ENCODE results near the gene SLC35G4.

SLC35G4 gene

DNA sequence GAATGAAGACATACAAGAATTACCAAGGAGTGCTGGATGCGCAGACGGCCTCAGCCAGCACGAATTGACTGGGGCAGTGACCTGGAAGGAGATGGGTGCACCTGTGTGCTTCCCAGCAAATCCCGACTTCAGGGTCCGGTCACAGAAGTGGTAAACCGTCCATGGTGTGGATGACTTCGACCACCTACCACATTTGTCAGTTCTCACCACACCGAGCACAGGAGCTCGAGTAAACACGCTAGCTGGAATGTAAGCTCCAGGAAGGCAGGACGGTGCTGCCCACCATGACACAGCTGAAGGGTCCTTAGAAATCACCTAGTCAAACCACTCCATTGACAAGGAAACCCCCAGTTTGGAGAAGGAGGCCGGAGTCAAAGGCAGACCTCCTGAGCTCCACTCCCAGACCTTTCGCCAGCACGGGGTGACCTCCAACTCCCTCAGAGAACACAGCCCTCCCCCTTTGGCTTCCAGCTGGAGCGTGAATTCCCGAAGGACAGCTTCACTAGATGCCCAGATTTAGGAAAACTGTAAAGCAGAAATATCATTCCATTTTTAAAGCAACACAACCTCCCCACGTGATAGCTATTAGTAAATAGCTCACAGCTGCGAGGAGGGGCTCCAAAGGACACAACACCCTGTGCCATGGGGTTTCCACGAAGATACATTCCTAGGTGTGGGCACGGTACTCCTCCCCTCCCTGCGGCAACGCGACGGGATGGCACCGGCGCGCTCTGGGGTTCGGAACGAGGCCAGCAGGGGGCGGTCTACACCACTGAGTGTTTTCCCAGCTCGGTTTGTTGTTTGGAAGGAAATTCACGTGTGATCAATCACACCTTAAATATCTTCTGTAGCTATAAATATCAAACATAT lies 45.6 kb downstream of the SLC35G4 start:
- in situ Hi-C loops (cut with HindIII; ENCODE audit: low sequenced_read_pairs), result no loop called here
- peak; percentile 8 for DNase-seq (ENCODE audit: low read depth, low spot score)
- TF ChIP-seq, protein P1, sequence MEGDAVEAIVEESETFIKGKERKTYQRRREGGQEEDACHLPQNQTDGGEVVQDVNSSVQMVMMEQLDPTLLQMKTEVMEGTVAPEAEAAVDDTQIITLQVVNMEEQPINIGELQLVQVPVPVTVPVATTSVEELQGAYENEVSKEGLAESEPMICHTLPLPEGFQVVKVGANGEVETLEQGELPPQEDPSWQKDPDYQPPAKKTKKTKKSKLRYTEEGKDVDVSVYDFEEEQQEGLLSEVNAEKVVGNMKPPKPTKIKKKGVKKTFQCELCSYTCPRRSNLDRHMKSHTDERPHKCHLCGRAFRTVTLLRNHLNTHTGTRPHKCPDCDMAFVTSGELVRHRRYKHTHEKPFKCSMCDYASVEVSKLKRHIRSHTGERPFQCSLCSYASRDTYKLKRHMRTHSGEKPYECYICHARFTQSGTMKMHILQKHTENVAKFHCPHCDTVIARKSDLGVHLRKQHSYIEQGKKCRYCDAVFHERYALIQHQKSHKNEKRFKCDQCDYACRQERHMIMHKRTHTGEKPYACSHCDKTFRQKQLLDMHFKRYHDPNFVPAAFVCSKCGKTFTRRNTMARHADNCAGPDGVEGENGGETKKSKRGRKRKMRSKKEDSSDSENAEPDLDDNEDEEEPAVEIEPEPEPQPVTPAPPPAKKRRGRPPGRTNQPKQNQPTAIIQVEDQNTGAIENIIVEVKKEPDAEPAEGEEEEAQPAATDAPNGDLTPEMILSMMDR (IDR thresholded peaks at IDR 0.05; ENCODE audit: low read depth, low read length), result peak; percentile 87
- no peak overlapping the region for H3K4me3 ChIP-seq (ENCODE audit: low read depth, low read length)

DNA sequence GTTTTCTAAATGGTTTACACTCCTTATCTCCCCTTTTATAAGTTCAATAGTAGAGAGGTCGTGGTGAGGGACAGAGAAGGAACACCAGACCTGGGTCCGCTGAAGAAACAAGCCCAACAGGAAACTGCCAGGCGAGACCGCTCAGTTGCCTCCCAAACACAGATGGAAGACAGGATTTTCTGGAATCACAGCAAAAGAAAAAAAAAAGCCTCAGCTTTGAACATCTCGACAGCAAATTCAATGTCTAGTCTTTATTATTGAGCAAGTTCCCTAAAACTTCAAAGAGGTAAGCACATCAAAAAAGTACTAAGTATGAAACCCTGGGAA lies 46.2 kb downstream of the SLC35G4 start:
- no peak for DNase-seq (ENCODE audit: low read depth, low spot score)
- no peak overlapping the region for H3K4me3 ChIP-seq (ENCODE audit: low read depth, low read length)
- in situ Hi-C loops (cut with HindIII; ENCODE audit: low sequenced_read_pairs), result no loop called here
- TF ChIP-seq, protein P1 (IDR thresholded peaks at IDR 0.05; ENCODE audit: low read depth, low read length), result no peak

DNA sequence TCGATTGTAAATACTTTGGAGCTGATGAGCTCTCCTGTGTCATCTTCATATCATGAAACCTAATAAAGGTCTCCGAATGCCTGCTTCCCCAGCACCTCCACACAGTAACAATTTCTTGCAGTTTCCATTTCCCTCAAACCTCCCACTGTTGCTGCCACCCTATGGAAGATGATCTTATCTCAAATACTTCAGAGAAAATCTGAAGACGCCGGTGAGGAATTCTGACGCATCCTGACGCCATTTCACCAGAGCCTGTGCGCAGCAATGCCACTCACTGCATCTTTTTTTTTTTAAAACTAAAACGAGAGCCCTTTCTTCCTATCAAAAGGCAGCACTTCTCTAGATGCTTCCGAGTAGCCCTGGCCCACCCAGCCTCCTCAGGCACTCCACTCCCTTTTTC lies 47.8 kb downstream of the SLC35G4 start:
- TF ChIP-seq, protein P1 (IDR thresholded peaks at IDR 0.05; ENCODE audit: low read depth, low read length), result no peak
- DNase-seq (ENCODE audit: low read depth, low spot score), result no peak
- no peak overlapping the region for H3K4me3 ChIP-seq (ENCODE audit: low read depth, low read length)
- in situ Hi-C loops (cut with HindIII; ENCODE audit: low sequenced_read_pairs), result no loop called here

DNA sequence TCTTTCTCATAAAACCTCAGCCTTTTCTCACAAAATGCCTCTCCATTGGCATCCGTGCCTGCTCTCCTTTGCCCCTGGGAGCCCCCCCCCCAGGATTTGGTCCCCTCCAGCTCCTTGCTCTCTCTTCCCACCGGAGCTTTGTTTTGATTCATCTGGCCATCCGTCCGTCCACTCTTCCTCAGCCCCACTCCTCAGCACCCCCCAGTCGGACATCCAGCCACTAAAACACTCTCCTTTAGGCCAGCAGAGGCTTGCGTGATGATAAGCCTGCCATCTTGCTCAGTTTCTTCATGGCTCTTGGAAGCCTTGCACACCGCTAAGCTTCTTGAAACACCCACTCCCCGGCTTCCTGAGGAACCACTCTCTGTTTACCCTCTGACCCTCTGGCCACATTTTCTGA lies 48.2 kb downstream of the SLC35G4 start:
- DNase-seq (ENCODE audit: low read depth, low spot score), result no peak
- in situ Hi-C loops (cut with HindIII; ENCODE audit: low sequenced_read_pairs), result no loop called here
- TF ChIP-seq, protein P1 (IDR thresholded peaks at IDR 0.05; ENCODE audit: low read depth, low read length), result no peak
- H3K4me3 ChIP-seq (ENCODE audit: low read depth, low read length), result no peak overlapping the region

DNA sequence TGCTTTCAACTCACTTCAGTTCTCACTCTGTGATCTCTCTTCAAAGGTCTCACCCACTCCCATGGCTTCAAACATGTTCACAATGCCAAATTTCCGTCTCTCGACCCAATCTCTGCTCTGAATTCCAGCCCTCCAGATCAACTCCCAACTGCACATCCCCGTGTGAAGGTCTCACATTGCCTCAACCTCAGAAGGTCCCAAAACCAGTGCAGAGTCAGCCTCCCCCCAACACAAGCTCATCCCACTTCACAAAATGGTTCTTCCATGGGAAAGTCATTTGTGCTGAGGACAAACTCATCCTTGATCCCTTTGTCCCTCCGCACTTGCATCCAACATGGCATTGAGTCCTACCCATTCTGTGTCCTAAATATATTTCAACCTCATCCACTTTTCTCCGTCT lies 48.6 kb downstream of the SLC35G4 start:
- TF ChIP-seq, protein P1 (IDR thresholded peaks at IDR 0.05; ENCODE audit: low read depth, low read length), result no peak
- no peak overlapping the region for H3K4me3 ChIP-seq (ENCODE audit: low read depth, low read length)
- no peak for DNase-seq (ENCODE audit: low read depth, low spot score)
- in situ Hi-C loops (cut with HindIII; ENCODE audit: low sequenced_read_pairs), result no loop called here

DNA sequence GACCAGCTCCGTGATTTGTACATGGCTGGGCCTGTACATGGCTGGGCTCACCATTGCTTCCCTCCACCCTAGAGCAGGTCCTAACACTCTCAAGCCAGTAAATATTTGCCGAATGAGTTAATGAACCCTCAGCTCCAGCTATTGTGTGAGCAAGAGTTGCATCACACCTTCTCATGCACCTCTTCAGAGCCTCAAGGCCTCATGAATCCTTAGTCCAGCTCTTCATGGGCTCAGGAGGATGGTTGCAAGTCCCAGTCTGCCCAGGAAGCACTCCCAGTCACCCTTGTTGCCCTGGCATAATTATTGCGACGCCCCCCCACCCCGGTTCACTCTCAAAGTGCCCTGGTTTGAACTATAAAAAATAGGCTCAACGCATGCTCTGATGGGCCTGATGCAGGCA lies 49.6 kb downstream of the SLC35G4 start:
- TF ChIP-seq, protein P1 (IDR thresholded peaks at IDR 0.05; ENCODE audit: low read depth, low read length), result no peak
- in situ Hi-C loops (cut with HindIII; ENCODE audit: low sequenced_read_pairs), result no loop called here
- DNase-seq (ENCODE audit: low read depth, low spot score), result no peak
- H3K4me3 ChIP-seq (ENCODE audit: low read depth, low read length), result no peak overlapping the region
